Fibroblast of lung (primary cell): ENCODE results near the gene KTI12.

Experiments used
- EZH2 ChIP-seq: IDR thresholded peaks from 2 replicates; pipeline ENCODE4 v1.5.1; 2012; ENCODE audit warnings: low read length, control low read depth, mild to moderate bottlenecking; ENCODE audit errors: missing control alignments
- TF ChIP-seq, protein P1 (sequence below), 2 donors: IDR thresholded peaks in 1 of 2; conservative IDR thresholded peaks in 1 of 2; 1 replicate in 1 of 2; 2 replicates in 1 of 2; pipeline ENCODE4 v1.5.1; 2011 to 2012; ENCODE audit warnings: low read length in 2 of 2, control low read depth in 1 of 2, inconsistent platforms in 1 of 2, low read depth in 1 of 2, mild to moderate bottlenecking in 1 of 2

DNA sequence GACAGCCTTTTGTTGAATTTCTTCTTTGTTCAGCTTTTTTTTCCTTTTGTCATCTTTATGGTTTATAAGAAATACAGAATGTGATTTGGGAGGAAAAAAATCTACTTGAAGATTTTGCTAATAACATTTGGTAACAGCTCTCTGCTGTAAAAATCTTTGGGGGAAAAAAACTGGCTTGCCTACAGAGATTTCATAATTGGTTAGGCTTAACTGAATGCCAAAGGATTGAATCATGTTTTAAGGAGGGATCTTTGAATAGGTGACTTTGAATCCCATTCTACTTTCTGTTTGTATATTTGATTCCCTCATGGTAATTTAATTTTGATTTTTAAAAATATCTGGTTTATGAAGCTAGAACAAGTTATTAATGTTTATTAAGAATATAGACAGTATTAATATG, 25.7 kb upstream of the KTI12 start:
- TF ChIP-seq, protein P1, sequence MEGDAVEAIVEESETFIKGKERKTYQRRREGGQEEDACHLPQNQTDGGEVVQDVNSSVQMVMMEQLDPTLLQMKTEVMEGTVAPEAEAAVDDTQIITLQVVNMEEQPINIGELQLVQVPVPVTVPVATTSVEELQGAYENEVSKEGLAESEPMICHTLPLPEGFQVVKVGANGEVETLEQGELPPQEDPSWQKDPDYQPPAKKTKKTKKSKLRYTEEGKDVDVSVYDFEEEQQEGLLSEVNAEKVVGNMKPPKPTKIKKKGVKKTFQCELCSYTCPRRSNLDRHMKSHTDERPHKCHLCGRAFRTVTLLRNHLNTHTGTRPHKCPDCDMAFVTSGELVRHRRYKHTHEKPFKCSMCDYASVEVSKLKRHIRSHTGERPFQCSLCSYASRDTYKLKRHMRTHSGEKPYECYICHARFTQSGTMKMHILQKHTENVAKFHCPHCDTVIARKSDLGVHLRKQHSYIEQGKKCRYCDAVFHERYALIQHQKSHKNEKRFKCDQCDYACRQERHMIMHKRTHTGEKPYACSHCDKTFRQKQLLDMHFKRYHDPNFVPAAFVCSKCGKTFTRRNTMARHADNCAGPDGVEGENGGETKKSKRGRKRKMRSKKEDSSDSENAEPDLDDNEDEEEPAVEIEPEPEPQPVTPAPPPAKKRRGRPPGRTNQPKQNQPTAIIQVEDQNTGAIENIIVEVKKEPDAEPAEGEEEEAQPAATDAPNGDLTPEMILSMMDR (conservative IDR thresholded peaks at IDR 0.05 in 1 of 2, IDR thresholded peaks at IDR 0.05 in 1 of 2; ENCODE audit: low read depth in 1 of 2, low read length in 2 of 2), result no peak
- TF ChIP-seq EZH2, result no peak
